Measurements from ENCODE around the gene CHPF.

CHPF gene, protein sequence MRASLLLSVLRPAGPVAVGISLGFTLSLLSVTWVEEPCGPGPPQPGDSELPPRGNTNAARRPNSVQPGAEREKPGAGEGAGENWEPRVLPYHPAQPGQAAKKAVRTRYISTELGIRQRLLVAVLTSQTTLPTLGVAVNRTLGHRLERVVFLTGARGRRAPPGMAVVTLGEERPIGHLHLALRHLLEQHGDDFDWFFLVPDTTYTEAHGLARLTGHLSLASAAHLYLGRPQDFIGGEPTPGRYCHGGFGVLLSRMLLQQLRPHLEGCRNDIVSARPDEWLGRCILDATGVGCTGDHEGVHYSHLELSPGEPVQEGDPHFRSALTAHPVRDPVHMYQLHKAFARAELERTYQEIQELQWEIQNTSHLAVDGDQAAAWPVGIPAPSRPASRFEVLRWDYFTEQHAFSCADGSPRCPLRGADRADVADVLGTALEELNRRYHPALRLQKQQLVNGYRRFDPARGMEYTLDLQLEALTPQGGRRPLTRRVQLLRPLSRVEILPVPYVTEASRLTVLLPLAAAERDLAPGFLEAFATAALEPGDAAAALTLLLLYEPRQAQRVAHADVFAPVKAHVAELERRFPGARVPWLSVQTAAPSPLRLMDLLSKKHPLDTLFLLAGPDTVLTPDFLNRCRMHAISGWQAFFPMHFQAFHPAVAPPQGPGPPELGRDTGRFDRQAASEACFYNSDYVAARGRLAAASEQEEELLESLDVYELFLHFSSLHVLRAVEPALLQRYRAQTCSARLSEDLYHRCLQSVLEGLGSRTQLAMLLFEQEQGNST

DNA sequence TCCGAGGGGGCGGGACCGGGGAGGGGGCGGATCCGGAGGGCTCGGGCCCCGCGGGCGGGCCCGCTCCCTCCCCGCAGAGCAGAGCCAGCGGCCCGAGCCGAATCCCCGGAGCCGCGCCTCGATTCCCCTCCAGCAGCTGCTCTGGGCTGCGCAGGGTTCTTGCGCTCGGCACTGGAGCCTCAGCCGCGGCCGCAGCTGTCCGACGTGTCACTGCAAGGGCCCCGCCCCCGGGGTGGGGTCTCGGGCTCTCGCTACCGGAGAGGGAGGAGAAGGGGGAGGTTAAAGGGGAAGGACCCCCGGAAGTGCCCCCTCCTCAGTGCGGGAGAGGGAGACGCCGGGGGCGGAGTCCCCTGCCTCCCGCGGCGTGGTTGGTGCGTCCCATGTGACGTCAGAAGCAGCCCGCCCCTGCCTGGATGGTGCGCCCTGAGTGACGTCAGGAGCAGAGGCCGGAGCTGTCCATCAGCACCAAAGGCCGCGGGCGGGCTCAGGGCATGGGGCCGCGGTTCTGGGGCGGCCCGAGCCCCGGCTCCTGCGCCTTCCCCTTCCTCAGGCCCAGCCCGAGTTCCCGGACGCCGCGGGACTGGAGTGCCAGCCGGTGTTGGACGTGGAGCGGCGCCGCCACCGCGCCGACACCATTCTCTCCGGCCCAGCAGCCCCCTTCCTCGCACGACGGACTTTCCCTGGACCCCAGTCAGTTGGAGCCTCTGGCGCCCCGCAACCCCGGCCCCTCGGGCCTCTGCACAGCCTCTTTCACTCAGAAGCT is at the start of gene CHPF, which contains the start of gene TMEM198:
CHPF (minus strand) TSS at position 214 of the 763 bp plus-strand sequence. CDS start 271 bp downstream, outside the sequence.
TMEM198 (plus strand) TSS at position 433 of the 763 bp plus-strand sequence. CDS start 700 bp downstream, outside the sequence.
- peak; percentile 67 to 100 (median 98) for DNase-seq

DNA sequence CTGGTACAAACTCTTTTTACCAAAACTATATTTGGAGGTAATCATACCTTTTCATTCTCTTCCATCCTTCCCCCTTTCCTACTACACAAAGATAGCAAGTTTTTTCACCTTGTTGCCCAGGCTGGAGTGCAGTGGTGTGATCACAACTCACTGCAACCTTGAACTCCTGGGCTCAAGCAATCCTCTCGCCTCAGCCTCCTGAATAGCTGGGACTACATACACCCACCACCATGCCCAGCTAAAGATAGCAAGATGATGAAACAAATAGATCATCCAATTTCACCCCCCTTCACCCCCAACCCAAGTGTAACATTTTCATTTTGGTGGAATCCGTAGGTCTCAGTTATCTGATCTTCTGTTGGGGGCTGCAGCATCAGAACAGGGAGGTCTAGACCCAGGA is 49.5 kb upstream of the CHPF start:
- no peak for DNase-seq

DNA sequence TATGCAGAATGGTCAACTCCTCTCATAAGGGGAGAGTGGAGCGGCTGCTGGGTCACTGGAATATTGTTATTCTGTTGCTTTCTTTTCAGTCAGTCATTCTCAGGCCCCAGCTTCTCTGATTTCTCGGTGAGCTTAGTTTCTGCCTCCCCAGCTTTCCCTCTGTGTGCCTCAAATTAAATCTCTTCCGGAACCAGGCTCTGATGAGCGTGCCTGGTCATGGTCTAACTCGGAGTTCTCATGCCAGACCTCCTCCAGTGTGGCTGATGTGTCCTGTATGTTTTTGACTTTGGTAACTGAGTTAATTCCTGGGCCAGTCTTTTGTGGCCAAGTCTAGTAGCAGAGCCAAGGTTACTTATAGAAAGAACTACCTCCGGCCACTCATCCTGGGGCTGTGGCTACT is 49.1 kb upstream of the CHPF start:
- DNase-seq = no peak

DNA sequence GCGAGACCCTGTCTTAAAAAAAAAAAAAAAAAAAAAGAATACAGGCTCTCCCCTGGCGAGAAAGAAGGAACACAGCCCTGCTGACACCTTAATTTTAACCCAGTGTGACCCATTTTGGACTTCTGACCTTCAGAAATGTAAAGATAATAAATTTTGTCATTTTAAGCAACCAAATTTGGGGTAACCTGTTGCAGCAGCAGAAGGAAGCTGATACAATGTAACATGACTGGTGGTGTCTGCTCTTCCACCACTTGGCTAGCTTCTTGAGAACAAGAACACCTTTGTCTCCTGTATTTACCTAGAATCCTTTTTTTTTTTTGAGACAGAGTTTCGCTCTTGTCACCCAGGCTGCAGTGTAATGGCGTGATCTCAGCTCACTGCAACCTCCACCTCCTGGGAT is 47.5 kb upstream of the CHPF start:
- no peak for DNase-seq

DNA sequence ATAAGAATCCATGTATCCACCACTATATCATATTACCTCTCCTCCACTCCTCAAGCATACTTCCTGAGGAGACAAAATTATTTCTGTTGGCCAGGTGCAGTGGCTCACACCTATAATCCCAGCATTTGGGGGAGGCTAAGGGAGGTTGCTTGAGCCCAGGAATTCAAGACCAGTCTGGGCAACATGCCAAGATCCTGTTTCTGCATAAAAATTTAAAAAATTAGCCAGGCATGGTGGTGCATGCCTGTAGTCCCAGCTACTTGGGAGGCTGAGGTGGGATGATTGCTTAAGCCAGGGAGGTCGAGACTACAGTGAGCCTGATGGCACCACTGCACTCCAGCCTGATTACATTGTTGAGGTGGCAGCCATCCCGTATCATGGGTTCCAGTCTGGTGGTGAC is 37.7 kb upstream of the CHPF start:
- DNase-seq = no peak

DNA sequence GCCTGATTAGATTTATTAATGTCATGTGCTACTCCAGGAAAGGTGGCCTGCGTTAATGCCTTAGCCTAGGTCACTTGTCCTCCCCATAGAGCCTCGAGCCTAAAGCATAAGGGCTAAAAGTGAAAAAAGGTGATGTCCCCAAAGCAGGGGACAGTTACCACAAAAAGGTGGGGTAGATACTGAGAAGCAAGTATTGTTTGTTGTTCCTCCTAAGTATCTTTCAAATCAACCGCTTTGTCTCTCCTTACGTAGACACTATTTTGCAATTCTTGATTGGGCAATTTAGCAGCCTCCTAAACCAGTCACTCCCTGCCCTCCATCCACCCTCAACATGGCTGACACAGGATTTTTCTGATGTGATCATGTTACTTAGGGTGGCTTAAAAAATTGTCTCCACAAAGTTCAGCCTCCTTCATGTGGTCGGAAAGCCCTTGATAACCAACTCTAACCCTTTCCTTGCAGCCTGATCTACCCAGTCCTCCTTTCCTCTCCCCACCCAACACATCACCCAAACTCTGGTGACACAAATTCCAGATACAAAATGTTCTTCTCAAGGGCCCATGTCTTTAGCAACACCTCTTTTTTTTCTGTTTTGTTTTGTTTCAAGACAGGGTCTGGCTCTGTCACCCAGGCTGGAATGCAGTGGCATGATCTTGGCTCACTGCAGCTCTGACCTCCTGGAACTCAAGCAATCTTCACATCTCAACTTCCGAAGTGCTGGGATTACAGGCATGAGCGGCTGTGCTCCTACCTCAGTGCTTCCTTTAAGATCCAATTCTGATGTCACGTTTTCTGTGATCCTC is 35.4 kb upstream of the CHPF start:
- DNase-seq = no peak

DNA sequence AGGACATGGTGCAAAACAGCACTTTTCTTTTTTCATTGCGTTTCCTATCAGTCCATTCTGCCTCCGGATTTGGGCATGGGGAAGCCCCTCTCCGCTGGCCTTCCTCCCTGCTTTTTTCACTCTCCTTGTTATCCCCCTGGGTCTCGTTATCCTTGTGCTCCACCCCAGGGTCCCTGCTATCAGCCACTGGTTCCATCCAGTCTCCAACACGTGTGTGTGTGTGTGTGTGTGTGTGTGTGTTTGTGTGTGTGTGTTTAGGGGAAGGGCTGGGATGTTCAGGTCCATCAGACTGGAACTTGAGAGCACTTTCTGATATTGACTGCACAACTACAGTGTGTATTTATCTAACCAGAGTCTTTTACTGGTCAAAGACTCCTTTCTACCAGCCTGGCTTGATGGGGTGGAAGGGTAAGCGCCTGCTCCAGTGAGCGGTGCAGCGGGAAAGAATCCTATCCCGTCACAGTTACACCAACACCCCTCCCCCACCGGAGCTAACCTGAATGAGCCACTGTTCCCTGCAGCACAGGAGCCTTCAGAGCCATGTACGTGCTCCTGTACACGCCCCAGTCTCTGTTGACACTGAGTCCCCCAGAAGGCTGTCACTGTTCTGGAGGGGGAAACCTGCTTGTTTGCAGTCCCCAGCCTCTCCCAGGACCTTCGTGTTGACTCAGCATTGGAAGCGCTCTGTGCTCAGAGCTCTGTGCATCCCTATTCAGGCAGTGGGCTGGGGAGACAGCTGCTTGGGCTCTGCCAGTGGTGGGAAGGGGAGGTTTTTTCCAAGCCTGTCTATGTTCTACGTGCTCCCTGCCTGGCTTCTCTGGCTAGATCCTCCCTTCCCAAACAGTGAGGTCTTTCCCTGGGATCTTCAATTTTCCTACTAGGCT is 33.1 kb upstream of the CHPF start:
- peak in 19 of 51 donors; percentile 4 to 50 (median 28) for DNase-seq

GRCh38 chr2:219575566-219576504 is 32.2 kb upstream of the CHPF start:
- no peak for DNase-seq

DNA sequence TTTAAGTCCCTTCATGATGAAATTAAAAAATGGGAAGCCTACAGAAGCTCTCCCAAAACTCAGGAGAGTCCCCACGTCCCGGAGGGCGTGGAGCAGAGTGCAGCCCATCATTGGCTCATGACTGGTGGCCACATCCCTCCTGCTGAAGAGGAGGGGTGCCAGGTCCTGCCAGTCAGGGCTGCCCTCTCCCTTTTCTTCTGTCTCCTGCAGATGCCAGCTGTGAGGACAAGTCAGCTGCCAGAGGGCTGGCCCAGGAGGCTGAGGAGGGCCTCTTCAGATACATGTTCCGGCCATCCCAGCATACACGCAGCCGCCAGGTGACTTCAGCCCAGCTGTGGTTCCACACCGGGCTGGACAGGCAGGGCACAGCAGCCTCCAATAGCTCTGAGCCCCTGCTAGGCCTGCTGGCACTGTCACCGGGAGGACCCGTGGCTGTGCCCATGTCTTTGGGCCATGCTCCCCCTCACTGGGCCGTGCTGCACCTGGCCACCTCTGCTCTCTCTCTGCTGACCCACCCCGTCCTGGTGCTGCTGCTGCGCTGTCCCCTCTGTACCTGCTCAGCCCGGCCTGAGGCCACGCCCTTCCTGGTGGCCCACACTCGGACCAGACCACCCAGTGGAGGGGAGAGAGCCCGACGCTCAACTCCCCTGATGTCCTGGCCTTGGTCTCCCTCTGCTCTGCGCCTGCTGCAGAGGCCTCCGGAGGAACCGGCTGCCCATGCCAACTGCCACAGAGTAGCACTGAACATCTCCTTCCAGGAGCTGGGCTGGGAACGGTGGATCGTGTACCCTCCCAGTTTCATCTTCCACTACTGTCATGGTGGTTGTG is 31.1 kb upstream of the CHPF start:
- no peak for DNase-seq

GRCh38 chr2:219573166-219573565 is 29.6 kb upstream of the CHPF start:
- no peak for DNase-seq

GRCh38 chr2:219572237-219573001 is 28.8 kb upstream of the CHPF start, which contains the start of gene INHA:
TSS of gene INHA (plus strand) at chr2:219572310. CDS start at chr2:219572375, 65 bp downstream.
- DNase-seq = no peak

DNA sequence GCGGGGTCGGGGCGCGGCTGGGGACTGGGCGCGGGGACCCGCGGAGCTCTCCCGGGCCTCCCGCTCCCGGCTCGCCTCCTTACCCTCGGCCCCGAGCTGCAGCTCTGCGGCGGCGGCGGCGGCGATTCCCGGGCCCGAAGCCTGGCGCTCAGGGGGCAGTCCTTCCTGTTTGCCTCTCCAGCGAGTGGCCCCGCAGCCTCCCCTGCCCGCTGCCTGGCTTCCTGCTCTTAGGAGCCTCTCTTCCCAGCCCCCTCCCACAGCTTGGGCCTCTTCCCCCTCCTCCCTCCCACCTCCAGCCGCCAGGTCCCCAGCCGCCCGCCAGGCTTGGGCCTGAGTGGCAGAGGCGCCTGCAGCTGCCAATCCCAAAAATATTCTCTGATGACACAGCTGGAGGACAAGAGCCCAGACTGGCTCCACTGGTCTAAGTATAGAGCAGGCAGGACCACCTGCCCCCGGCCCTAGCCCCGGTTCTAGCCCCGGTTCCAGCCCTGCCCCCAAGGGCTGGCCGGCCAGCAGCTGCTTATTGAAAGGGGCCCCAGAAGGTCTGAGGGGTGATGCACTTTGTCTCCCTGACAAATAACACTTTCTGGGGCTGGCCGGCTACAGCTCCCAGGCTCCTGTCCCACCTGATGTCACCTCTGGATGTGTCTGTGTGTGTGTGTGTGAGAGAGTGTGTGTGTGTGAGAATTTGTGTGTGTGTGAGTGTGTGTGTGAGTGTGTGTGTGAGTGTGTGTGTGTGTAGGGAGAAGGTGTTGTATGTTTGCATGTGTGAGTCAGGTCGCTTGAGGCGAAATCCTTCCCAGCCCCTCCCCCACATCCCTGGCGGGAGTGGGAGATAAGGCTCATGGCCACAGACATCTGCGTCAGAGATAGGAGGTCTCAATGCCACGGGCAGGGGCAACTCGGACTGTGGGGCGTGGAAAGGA is 28.0 kb upstream of the CHPF start, which contains the start of gene OBSL1:
OBSL1 (minus strand) TSS at position 229 of the 926 bp plus-strand sequence. CDS start 307 bp downstream, outside the sequence.
- peak in 37 of 51 donors; percentile 5 to 73 (median 42) for DNase-seq

DNA sequence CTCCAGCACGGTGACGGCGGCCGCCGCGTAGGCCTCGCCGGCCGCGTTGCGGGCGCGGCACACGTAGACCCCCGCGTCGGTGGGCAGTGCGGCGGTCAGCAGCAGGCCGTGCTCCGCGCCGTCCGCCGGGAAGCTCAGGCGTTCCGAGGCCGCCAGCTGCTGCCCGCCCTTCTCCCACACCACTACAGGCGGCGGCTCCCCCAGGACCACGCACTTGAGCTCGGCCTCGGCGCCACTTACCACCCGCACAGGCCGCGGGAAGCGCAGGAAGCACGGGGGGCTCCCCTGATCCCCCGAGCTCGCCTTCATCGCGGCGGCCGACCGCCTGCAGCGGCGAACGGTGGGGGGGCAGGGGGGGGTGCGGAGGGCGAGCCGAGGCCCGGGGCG is 27.3 kb upstream of the CHPF start:
- peak in 3 of 51 donors; percentile 35 to 45 (median 39) for DNase-seq

DNA sequence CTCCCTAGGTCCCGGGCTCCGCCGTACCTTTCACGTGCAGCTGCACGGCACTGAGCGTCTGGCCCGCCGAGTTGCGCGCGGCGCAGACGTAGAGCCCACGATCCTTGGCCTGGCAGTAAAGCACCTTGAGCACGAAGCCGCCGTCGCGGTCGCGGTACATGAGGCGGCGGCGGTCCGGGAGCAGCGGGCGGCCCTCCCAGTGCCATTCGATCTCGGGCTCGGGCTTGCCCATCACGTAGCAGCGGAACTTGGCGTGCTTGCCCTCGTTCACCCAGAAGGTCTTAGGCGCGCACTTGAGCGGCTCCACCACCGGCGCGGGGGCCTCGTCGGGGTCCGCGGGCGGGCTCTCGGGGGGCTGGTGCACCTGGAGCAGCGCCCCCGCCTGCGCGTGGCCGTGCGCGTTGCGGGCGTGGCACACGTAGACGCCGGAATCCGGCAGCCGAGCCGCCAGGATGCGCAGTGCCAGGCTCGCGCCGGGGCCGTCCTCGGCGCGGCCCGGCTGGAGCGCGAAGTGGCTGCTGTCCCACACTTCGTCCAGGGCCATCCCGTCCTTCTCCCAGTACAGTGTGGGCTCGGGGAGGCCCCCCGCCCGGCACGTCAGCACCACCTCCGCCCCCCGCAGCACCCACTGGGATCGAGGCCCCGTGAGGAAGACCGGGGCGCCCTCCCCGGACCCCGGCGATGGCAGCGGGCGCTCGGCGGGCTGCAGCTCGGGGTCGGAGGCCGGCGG is 26.8 kb upstream of the CHPF start:
- peak in 12 of 51 donors; percentile 11 to 45 (median 20) for DNase-seq

- no peak for DNase-seq
Observed at GRCh38 chr2:219569635-219570034, 26.0 kb upstream of the CHPF start.

Measured in hypothalamus (tissue), 51 donors.